ENCODE results near the gene TANGO6. TPM values are rescaled to one million over a fixed set of nuclear protein-coding genes. Genes with fewer than 3 reads are reported as not detected.

TANGO6 gene
- total and polyA plus RNA-seq, 2 donors from 2014 or later: 4.5 to 20.6 TPM

DNA sequence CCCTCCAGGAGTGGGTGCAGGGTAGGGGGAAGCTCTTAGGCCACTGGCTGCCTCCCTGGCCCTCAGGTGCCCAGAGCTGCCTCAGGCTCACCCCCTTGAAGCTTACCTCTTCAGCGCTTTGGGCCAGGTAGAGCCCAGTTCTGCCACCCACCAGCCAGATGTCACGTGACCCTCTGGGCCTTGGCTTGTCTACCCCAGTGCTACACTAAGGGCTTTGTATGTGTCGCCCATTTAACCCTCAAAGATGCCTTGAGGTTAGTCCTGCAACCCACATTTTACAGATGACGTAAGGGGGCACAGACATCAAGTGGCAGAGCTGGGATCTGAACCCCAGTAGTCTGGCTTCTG is 265.5 kb downstream of the TANGO6 start:
- FAIRE-seq (no peak), DNase-seq (no peak)
- Histone ChIP-seq H3K9me3 (ENCODE audit: control insufficient read depth in 2 of 3, insufficient read depth in 1 of 3, low read length in 3 of 3) (no peaks in the 10 kb centered on the region), H3K4me3 (ENCODE audit: low read length in 3 of 3) (no peak overlapping the region), H3K4me1 (ENCODE audit: control insufficient read depth in 2 of 3, insufficient read depth in 2 of 3, low read depth in 1 of 3, low read length in 3 of 3) (peaks cover 0 to 18% (median 6%) of the 10 kb centered on the region in 3 donors), H3K36me3 (ENCODE audit: control insufficient read depth in 2 of 3, insufficient read depth in 3 of 3, low read length in 3 of 3) (peaks cover 0 to 10% (median 2%) of the 10 kb centered on the region in 3 donors), H3K27ac (ENCODE audit: low read depth in 2 of 2, low read length in 2 of 2) (no peak overlapping the region), H3K27me3 (ENCODE audit: control insufficient read depth, insufficient read depth, low read length) (no peaks in the 10 kb centered on the region), H3K9ac (ENCODE audit: low read length in 3 of 3) (no peak overlapping the region)
- intact Hi-C loops (cut with DNase I): no loop called here
- TF ChIP-seq, protein P1, sequence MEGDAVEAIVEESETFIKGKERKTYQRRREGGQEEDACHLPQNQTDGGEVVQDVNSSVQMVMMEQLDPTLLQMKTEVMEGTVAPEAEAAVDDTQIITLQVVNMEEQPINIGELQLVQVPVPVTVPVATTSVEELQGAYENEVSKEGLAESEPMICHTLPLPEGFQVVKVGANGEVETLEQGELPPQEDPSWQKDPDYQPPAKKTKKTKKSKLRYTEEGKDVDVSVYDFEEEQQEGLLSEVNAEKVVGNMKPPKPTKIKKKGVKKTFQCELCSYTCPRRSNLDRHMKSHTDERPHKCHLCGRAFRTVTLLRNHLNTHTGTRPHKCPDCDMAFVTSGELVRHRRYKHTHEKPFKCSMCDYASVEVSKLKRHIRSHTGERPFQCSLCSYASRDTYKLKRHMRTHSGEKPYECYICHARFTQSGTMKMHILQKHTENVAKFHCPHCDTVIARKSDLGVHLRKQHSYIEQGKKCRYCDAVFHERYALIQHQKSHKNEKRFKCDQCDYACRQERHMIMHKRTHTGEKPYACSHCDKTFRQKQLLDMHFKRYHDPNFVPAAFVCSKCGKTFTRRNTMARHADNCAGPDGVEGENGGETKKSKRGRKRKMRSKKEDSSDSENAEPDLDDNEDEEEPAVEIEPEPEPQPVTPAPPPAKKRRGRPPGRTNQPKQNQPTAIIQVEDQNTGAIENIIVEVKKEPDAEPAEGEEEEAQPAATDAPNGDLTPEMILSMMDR (IDR thresholded peaks at IDR 0.05; ENCODE audit: borderline replicate concordance, extremely low read depth, insufficient read depth): no peak

DNA sequence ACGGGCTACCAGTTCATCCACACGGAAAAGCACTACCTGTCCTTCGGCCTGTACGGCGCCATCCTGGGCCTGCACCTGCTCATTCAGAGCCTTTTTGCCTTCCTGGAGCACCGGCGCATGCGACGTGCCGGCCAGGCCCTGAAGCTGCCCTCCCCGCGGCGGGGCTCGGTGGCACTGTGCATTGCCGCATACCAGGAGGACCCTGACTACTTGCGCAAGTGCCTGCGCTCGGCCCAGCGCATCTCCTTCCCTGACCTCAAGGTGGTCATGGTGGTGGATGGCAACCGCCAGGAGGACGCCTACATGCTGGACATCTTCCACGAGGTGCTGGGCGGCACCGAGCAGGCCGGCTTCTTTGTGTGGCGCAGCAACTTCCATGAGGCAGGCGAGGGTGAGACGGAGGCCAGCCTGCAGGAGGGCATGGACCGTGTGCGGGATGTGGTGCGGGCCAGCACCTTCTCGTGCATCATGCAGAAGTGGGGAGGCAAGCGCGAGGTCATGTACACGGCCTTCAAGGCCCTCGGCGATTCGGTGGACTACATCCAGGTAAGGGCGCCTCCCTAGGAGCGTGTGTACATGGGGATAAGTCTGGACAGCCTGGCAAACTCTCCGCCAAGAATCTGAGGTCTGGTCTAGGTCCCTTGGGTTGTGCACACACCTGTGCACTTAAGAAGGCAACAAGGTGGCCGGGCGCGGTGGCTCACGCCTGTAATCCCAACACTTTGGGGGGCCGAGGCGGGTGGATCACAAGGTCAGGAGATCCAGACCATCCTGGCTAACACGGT is 266.3 kb downstream of the TANGO6 start:
- Histone ChIP-seq H3K36me3 (ENCODE audit: control insufficient read depth in 2 of 3, insufficient read depth in 3 of 3, low read length in 3 of 3) (peaks cover 0 to 10% (median 2%) of the 10 kb centered on the region in 3 donors), H3K27ac (ENCODE audit: low read depth in 2 of 2, low read length in 2 of 2) (no peak overlapping the region), H3K4me3 (ENCODE audit: low read length in 3 of 3) (no peak overlapping the region), H3K9me3 (ENCODE audit: control insufficient read depth in 2 of 3, insufficient read depth in 1 of 3, low read length in 3 of 3) (no peaks in the 10 kb centered on the region), H3K27me3 (ENCODE audit: control insufficient read depth, insufficient read depth, low read length) (no peaks in the 10 kb centered on the region), H3K4me1 (ENCODE audit: control insufficient read depth in 2 of 3, insufficient read depth in 2 of 3, low read depth in 1 of 3, low read length in 3 of 3) (peaks cover 0 to 18% (median 6%) of the 10 kb centered on the region in 3 donors), H3K9ac (ENCODE audit: low read length in 3 of 3) (no peak overlapping the region)
- FAIRE-seq (no peak), DNase-seq (peak in 1 of 5 donors; percentile 34)
- intact Hi-C loops (cut with DNase I): no loop called here
- TF ChIP-seq, protein P1 (IDR thresholded peaks at IDR 0.05; ENCODE audit: borderline replicate concordance, extremely low read depth, insufficient read depth): no peak

GRCh38 chr16:69110406-69110805 is 267.1 kb downstream of the TANGO6 start:
- Histone ChIP-seq H3K9me3 (ENCODE audit: control insufficient read depth in 2 of 3, insufficient read depth in 1 of 3, low read length in 3 of 3) (no peaks in the 10 kb centered on the region), H3K9ac (ENCODE audit: low read length in 3 of 3) (no peak overlapping the region), H3K27ac (ENCODE audit: low read depth in 2 of 2, low read length in 2 of 2) (no peak overlapping the region), H3K36me3 (ENCODE audit: control insufficient read depth in 2 of 3, insufficient read depth in 3 of 3, low read length in 3 of 3) (peaks cover 0 to 10% (median 2%) of the 10 kb centered on the region in 3 donors), H3K27me3 (ENCODE audit: control insufficient read depth, insufficient read depth, low read length) (no peaks in the 10 kb centered on the region), H3K4me3 (ENCODE audit: low read length in 3 of 3) (no peak overlapping the region), H3K4me1 (ENCODE audit: control insufficient read depth in 2 of 3, insufficient read depth in 2 of 3, low read depth in 1 of 3, low read length in 3 of 3) (peaks cover 0 to 18% (median 6%) of the 10 kb centered on the region in 3 donors)
- FAIRE-seq: no peak
- intact Hi-C loops (cut with DNase I): no loop called here
- DNase-seq: no peak
- TF ChIP-seq, protein P1 (IDR thresholded peaks at IDR 0.05; ENCODE audit: borderline replicate concordance, extremely low read depth, insufficient read depth): no peak
